Measurements from ENCODE around the gene PTGFR.

The PTGFR gene

GRCh38 chr1:78519446-78519845 lies 28.7 kb downstream of the PTGFR start:
- TF ChIP-seq CTCF (IDR thresholded peaks at IDR 0.05; ENCODE audit: insufficient read depth, low read depth, low read length, missing control alignments): no peak
- no peak for DNase-seq (ENCODE audit: low read depth)

GRCh38 chr1:78520216-78520615 lies 29.4 kb downstream of the PTGFR start:
- DNase-seq (ENCODE audit: low read depth): no peak
- no peak for TF ChIP-seq CTCF (IDR thresholded peaks at IDR 0.05; ENCODE audit: insufficient read depth, low read depth, low read length, missing control alignments)
- no peak overlapping the region for H3K4me3 ChIP-seq (ENCODE audit: low read length)

More at GRCh38 chr1:78519446-78519845, 28.7 kb downstream of the PTGFR start:
- H3K4me3 ChIP-seq (ENCODE audit: low read length): no peak overlapping the region

GRCh38 chr1:78520843-78521242 lies 30.1 kb downstream of the PTGFR start:
- no peak for DNase-seq (ENCODE audit: low read depth)
- no peak for TF ChIP-seq CTCF (IDR thresholded peaks at IDR 0.05; ENCODE audit: insufficient read depth, low read depth, low read length, missing control alignments)
- H3K4me3 ChIP-seq (ENCODE audit: low read length): no peak overlapping the region

GRCh38 chr1:78522136-78522535 lies 31.4 kb downstream of the PTGFR start:
- no peak overlapping the region for H3K4me3 ChIP-seq (ENCODE audit: low read length)
- no peak for DNase-seq (ENCODE audit: low read depth)
- no peak for TF ChIP-seq CTCF (IDR thresholded peaks at IDR 0.05; ENCODE audit: insufficient read depth, low read depth, low read length, missing control alignments)

- TF ChIP-seq CTCF (IDR thresholded peaks at IDR 0.05; ENCODE audit: insufficient read depth, low read depth, low read length, missing control alignments): no peak
- H3K4me3 ChIP-seq (ENCODE audit: low read length): no peak overlapping the region
- DNase-seq (ENCODE audit: low read depth): no peak
Observed at GRCh38 chr1:78526496-78526895, 35.7 kb downstream of the PTGFR start.

GRCh38 chr1:78527706-78528105 lies 36.9 kb downstream of the PTGFR start:
- no peak for TF ChIP-seq CTCF (IDR thresholded peaks at IDR 0.05; ENCODE audit: insufficient read depth, low read depth, low read length, missing control alignments)
- no peak overlapping the region for H3K4me3 ChIP-seq (ENCODE audit: low read length)
- DNase-seq (ENCODE audit: low read depth): no peak

GRCh38 chr1:78533527-78533926 lies 42.8 kb downstream of the PTGFR start:
- no peak for TF ChIP-seq CTCF (IDR thresholded peaks at IDR 0.05; ENCODE audit: insufficient read depth, low read depth, low read length, missing control alignments)
- H3K4me3 ChIP-seq (ENCODE audit: low read length): no peak overlapping the region
- no peak for DNase-seq (ENCODE audit: low read depth)

Measured in epithelial cell of esophagus (primary cell).